ENCODE measurements around the gene SUFU.

The SUFU gene

GRCh38 chr10:102491136-102491535, 12.6 kb upstream of the SUFU start:
- Histone ChIP-seq H4K20me1 (ENCODE audit: low read depth, low read length) (peaks cover 3% of the 10 kb centered on the region; the same call in 1 of the 2 replicates), H3K9me3 (ENCODE audit: insufficient read depth, low read length) (no peaks in the 10 kb centered on the region), H3K9ac (ENCODE audit: low read length) (no peak overlapping the region), H2AFZ (ENCODE audit: low read depth, low read length, severe bottlenecking) (no peak overlapping the region), H3F3A (ENCODE audit: insufficient read depth) (no peaks in the 10 kb centered on the region), H3K4me3 (ENCODE audit: insufficient read depth, low read length, poor library complexity, severe bottlenecking) (no peak overlapping the region), H3K27me3 (ENCODE audit: low read length) (no peaks in the 10 kb centered on the region), H3K27ac (ENCODE audit: low read depth, low read length) (no peak overlapping the region), H3K36me3 (ENCODE audit: low read length) (0 out of 2 replicates have a peak, but pooled peaks cover 5% of the 10 kb centered on the region), H3K9me2 (replicated peaks; ENCODE audit: insufficient read depth, low read length) (no peaks in the 10 kb centered on the region), H3K4me2 (ENCODE audit: low read depth, low read length, poor library complexity, severe bottlenecking) (no peak overlapping the region), H3K79me2 (ENCODE audit: insufficient read depth, low read length) (peaks cover 52% of the 10 kb centered on the region)
- TF ChIP-seq CTCF (IDR thresholded peaks at IDR 0.05; ENCODE audit: insufficient read depth, low read length, poor library complexity, severe bottlenecking): no peak

GRCh38 chr10:102492344-102492939, 11.3 kb upstream of the SUFU start:
- H3K36me3 ChIP-seq (ENCODE audit: low read length): 0 out of 2 replicates have a peak, but pooled peaks cover 5% of the 10 kb centered on the region
- H3K27ac ChIP-seq (ENCODE audit: low read depth, low read length): no peak overlapping the region

GRCh38 chr10:102492983-102493382, 10.8 kb upstream of the SUFU start:
- Histone ChIP-seq H3F3A (ENCODE audit: insufficient read depth) (no peaks in the 10 kb centered on the region), H4K20me1 (ENCODE audit: low read depth, low read length) (peaks cover 3% of the 10 kb centered on the region; the same call in 1 of the 2 replicates), H3K27ac (ENCODE audit: low read depth, low read length) (no peak overlapping the region)

More at GRCh38 chr10:102492344-102492939, 11.3 kb upstream of the SUFU start:
- no peak overlapping the region for H3K4me3 ChIP-seq (ENCODE audit: insufficient read depth, low read length, poor library complexity, severe bottlenecking)
- H3K9ac ChIP-seq (ENCODE audit: low read length): no peak overlapping the region
- no peak overlapping the region for H3K4me2 ChIP-seq (ENCODE audit: low read depth, low read length, poor library complexity, severe bottlenecking)
- no peaks in the 10 kb centered on the region for H3K9me3 ChIP-seq (ENCODE audit: insufficient read depth, low read length)
- H3K9me2 ChIP-seq (replicated peaks; ENCODE audit: insufficient read depth, low read length): no peaks in the 10 kb centered on the region
- H3F3A ChIP-seq (ENCODE audit: insufficient read depth): no peaks in the 10 kb centered on the region
- H3K27me3 ChIP-seq (ENCODE audit: low read length): no peaks in the 10 kb centered on the region
- no peak for TF ChIP-seq EZH2phosphoT487 (conservative IDR thresholded peaks at IDR 0.05; ENCODE audit: low read length)
- no peak for TF ChIP-seq CTCF (IDR thresholded peaks at IDR 0.05; ENCODE audit: insufficient read depth, low read length, poor library complexity, severe bottlenecking)
- no peak overlapping the region for H2AFZ ChIP-seq (ENCODE audit: low read depth, low read length, severe bottlenecking)
- peaks cover 64% of the 10 kb centered on the region for H3K79me2 ChIP-seq (ENCODE audit: insufficient read depth, low read length)
- H4K20me1 ChIP-seq (ENCODE audit: low read depth, low read length): peaks cover 3% of the 10 kb centered on the region; the same call in 1 of the 2 replicates

More at GRCh38 chr10:102492983-102493382, 10.8 kb upstream of the SUFU start:
- Histone ChIP-seq H3K36me3 (ENCODE audit: low read length) (0 out of 2 replicates have a peak, but pooled peaks cover 5% of the 10 kb centered on the region), H3K9me3 (ENCODE audit: insufficient read depth, low read length) (no peaks in the 10 kb centered on the region), H3K4me3 (ENCODE audit: insufficient read depth, low read length, poor library complexity, severe bottlenecking) (no peak overlapping the region), H2AFZ (ENCODE audit: low read depth, low read length, severe bottlenecking) (no peak overlapping the region), H3K9me2 (replicated peaks; ENCODE audit: insufficient read depth, low read length) (no peaks in the 10 kb centered on the region), H3K4me2 (ENCODE audit: low read depth, low read length, poor library complexity, severe bottlenecking) (no peak overlapping the region), H3K9ac (ENCODE audit: low read length) (no peak overlapping the region), H3K27me3 (ENCODE audit: low read length) (no peaks in the 10 kb centered on the region), H3K79me2 (ENCODE audit: insufficient read depth, low read length) (peaks cover 69% of the 10 kb centered on the region)
- no peak for TF ChIP-seq EZH2phosphoT487 (conservative IDR thresholded peaks at IDR 0.05; ENCODE audit: low read length)
- no peak for TF ChIP-seq CTCF (IDR thresholded peaks at IDR 0.05; ENCODE audit: insufficient read depth, low read length, poor library complexity, severe bottlenecking)

All from SU-DHL-6 (cell line).